GM12872 (cell line): ENCODE data around the gene SNX30.

Experiments used
- TF ChIP-seq, protein P1 (sequence below): IDR thresholded peaks from 3 replicates; pipeline ENCODE4 v1.5.1; 2011; ENCODE audit warnings: low read depth, mild to moderate bottlenecking, low read length, moderate library complexity; ENCODE audit not compliant: insufficient read depth

SNX30 gene

DNA sequence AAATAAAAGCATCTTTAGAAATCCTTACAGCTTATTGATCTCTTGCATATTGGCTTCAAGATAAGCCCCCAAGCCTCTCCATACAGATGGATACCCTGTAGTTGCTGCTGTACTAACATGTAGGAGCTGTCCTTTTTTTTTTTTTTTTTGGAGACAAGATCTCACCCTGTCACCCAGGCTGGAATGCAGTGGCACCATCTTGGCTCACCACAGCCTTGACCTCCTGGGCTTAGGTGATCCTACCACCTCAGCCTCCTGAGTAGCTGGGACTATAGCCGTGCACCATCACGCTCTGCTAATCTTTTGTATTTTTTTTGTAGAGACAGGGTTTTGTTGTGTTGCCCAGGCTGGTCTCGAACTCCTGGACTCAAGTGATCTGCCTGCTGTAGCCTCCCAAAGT is 35.4 kb downstream of the SNX30 start:
- TF ChIP-seq, protein P1, sequence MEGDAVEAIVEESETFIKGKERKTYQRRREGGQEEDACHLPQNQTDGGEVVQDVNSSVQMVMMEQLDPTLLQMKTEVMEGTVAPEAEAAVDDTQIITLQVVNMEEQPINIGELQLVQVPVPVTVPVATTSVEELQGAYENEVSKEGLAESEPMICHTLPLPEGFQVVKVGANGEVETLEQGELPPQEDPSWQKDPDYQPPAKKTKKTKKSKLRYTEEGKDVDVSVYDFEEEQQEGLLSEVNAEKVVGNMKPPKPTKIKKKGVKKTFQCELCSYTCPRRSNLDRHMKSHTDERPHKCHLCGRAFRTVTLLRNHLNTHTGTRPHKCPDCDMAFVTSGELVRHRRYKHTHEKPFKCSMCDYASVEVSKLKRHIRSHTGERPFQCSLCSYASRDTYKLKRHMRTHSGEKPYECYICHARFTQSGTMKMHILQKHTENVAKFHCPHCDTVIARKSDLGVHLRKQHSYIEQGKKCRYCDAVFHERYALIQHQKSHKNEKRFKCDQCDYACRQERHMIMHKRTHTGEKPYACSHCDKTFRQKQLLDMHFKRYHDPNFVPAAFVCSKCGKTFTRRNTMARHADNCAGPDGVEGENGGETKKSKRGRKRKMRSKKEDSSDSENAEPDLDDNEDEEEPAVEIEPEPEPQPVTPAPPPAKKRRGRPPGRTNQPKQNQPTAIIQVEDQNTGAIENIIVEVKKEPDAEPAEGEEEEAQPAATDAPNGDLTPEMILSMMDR = no peak

DNA sequence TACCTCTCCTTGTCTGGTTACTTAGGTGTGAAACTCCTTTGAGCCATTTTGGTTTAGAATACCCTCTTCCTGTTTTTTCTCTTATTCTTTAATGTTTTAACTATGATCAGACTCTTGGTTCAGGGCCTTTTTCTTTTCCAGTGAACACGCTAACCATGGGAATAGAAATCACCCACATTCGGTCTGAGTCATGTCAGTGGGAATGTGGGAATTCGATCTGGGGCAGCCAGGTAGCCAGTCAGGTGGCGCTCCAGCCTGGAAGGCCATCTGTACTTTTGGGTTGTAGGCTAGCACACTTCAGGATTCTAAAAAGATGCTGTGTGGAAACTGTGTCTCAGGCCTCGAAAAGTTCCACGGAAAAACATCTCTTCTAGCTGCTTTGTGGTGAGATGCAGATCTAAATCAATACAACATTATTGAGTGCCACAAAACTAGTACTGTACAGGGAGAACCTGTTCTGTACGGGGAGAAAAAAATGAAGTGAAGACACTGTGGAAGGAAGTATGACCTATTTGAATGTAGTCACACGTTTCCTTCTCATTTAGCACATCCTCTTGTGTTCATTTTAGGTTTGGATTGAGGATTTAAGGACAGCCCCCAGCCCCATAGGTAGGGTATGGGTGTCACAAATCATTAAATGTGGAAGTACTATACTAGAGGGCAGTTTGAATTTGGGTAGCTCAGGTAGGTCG is 36.4 kb downstream of the SNX30 start:
- TF ChIP-seq, protein P1 = no peak

DNA sequence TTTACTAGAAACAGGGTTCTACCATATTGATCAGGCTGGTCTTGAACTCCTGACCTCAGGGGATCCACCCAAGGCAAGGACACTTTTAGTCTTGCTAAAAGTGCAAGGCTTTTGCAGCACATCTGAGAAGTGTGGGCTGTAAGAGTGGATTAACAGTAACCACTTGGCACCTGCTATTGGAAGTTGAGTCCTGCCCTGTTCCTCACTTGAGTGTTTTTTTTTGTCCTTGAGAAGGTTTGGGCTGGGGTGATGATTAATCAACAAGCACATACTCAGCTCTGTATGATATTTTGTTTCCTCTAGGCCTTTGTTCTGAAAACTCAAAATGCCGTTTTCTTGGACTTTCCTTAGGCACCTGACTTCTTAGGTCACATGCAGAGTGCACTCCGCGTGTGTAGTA is 37.4 kb downstream of the SNX30 start:
- TF ChIP-seq, protein P1 = no peak

DNA sequence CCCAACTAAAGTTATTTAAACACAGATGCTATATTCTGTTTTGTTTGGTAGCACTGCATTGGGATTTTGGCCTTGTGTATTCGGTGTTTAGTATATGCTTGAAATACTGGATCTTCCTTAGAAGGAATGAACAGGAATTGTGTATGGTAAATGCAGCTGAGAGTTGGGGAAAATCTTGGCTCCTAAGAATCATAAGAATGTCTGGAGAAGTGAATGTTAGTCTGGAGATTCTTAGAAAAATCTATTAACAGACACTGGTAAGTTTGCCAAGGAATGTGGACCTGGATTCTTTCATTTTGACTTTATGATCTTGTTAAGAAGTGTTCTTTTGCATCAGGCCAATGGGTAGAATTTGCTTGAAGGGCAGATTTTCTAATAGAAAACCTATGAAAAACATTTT is 38.9 kb downstream of the SNX30 start:
- TF ChIP-seq, protein P1 = no peak

DNA sequence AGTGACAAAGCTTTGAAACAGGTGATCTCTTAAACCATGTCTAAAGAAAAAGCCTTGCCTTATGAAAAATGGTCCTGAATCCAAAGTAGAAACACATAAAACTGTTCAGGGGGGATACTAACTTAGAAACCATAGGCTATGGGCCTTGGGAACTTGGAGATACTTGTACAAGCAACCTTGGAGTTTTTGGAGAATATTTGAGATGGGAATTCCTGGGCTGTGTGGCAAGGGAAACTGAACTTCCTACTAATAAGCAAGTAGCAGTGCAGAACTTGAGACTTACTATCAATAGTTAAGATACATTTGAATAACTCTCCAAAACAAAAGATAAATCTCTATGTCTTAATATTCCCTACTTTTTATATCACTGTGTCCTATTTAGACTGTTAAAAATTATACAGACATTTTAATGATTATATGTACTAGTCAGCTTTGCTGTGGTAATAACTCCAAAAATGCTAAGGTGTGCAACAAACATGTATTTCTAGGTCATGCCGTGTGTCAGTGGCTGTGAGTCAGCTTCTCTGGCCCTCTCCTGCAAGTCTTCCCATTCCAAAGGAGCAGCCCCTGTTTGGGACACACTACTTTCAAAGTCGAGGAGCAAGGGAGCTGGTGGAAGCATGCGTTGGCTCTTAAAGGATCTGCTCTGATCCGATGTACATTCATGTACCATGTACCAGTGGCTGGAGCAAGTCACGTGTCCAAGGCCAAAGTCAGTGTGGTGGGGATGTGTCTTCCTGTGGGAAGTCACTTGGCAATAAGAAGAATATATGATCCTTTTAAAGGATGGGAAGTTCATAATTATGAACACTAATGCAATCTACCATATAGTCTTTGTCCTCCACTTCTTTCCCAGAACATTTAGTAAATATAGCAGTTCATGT is 39.6 kb downstream of the SNX30 start:
- TF ChIP-seq, protein P1 = no peak

DNA sequence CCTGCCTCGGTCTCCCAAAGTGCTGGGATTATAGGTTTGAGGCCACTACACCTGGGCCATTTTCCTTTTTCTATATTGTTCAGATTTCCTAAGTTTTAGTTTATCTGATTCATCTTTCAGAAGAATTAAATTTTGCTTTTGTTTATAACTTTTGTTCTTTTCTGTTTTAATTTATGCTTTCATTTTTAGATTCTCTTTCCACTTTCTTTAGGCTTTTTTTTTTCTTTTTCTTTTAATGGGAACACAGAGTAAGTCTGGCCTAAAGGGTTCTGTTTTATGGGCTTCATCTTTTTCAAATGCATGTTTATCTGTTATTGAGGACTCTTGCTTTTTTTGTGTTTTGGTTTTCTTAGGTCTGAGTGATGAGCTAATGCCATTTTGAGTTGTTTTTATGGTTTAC is 42.1 kb downstream of the SNX30 start:
- TF ChIP-seq, protein P1 = no peak

DNA sequence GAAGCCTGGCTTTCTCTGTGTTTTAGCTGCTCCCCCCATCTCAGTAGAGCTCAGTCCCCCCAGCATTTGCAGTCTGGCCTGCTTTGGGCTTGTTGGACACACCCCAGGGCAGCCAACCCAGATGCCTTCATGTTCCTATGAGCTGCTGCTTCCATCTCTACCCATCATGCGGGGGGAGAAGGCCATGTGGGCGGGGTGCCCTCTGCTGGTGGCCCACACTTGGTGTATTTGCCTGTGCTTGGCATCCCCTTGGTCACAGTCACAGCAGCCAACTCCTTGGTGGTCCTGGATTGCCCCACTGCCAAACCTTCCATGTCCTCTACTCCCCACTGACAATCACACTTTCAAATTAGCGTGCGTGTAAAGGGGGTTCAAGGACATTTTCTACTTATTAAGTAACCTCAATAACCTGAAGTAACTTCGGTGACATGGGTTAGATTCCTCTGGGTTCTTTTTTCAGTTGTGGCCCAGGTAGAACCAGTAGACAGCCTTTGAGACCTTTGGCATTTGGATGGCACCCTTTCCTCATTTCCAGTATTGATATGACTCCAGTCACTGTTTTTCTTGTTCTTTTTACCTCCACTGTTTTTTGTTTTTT is 42.8 kb downstream of the SNX30 start:
- TF ChIP-seq, protein P1 = peak; percentile 97
